Brain microvascular endothelial cell (primary cell): ENCODE data around the gene DUSP22.

ENCODE experiments used
- DNase-seq: peaks from one replicate; pipeline ENCODE4 v3.0.0-alpha.2; 2020
- H3K27ac ChIP-seq: fragments of 250-450 bp; sonication (Bioruptor Pico); 2 replicates; pipeline ENCODE4 v1.5.1; 2020; ENCODE audit warnings: mild to moderate bottlenecking, moderate library complexity
- H3K27me3 ChIP-seq: fragments of 250-450 bp; sonication (Bioruptor Pico); replicated peaks from 2 replicates; pipeline ENCODE4 v1.5.1; 2020; ENCODE audit warnings: mild to moderate bottlenecking
- H3K36me3 ChIP-seq: fragments of 250-450 bp; sonication (Bioruptor Pico); replicated peaks from 2 replicates; pipeline ENCODE4 v1.5.1; 2020; ENCODE audit warnings: mild to moderate bottlenecking
- H3K4me3 ChIP-seq: 2 replicates; pipeline ENCODE4 v1.5.1; 2011; ENCODE audit warnings: low read depth, mild to moderate bottlenecking, control low read depth, low read length, moderate library complexity
- in situ Hi-C: cut with HindIII; loops from 2 replicates; pipeline ENCODE4 v1.10.0; 2017; ENCODE audit warnings: low sequenced_read_pairs, low pct_ligation_motif_present
- TF ChIP-seq, protein P1 (sequence below): IDR thresholded peaks from 2 replicates; pipeline ENCODE4 v1.5.1; 2011; ENCODE audit warnings: low read depth, mild to moderate bottlenecking, moderate library complexity, low read length, control low read depth, inconsistent platforms; ENCODE audit errors: missing control alignments

Gene DUSP22

GRCh38 chr6:337805-338368 lies 45.6 kb downstream of the DUSP22 start:
- no peak for DNase-seq
- TF ChIP-seq, protein P1, sequence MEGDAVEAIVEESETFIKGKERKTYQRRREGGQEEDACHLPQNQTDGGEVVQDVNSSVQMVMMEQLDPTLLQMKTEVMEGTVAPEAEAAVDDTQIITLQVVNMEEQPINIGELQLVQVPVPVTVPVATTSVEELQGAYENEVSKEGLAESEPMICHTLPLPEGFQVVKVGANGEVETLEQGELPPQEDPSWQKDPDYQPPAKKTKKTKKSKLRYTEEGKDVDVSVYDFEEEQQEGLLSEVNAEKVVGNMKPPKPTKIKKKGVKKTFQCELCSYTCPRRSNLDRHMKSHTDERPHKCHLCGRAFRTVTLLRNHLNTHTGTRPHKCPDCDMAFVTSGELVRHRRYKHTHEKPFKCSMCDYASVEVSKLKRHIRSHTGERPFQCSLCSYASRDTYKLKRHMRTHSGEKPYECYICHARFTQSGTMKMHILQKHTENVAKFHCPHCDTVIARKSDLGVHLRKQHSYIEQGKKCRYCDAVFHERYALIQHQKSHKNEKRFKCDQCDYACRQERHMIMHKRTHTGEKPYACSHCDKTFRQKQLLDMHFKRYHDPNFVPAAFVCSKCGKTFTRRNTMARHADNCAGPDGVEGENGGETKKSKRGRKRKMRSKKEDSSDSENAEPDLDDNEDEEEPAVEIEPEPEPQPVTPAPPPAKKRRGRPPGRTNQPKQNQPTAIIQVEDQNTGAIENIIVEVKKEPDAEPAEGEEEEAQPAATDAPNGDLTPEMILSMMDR: no peak
- Histone ChIP-seq H3K27me3 (no peaks in the 10 kb centered on the region), H3K36me3 (no peaks in the 10 kb centered on the region), H3K27ac (no peak overlapping the region), H3K4me3 (no peak overlapping the region)
- in situ Hi-C loops: no loop called here

DNA sequence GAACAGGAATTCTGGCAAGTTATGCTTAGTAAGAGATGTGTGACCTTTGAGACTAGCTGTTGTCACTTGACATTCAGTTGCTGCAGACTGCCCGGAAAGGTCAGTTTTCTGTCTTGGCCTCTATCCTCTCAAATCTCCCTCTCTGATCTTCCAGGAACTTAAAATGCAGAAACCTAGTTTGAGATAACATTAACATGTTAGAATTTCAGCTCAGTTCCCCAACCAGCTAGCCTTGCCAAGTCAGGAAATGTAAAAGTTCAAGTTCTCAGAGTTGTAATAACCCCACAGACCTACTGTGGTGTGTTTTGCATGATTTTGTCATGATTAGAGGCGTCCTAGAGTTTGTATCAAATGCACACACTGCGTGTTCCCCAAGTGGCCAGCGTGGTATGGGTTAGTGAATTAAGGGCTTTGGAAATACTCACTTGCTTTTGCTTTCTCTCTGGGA lies 46.6 kb downstream of the DUSP22 start:
- H3K27me3 ChIP-seq: no peaks in the 10 kb centered on the region
- no peak overlapping the region for H3K4me3 ChIP-seq
- H3K36me3 ChIP-seq: no peaks in the 10 kb centered on the region
- in situ Hi-C loops: no loop called here
- no peak overlapping the region for H3K27ac ChIP-seq
- TF ChIP-seq, protein P1: no peak
- no peak for DNase-seq

GRCh38 chr6:339480-339879 lies 47.2 kb downstream of the DUSP22 start:
- in situ Hi-C loops: no loop called here
- Histone ChIP-seq H3K27me3 (no peaks in the 10 kb centered on the region), H3K27ac (no peak overlapping the region), H3K4me3 (no peak overlapping the region), H3K36me3 (no peaks in the 10 kb centered on the region)
- TF ChIP-seq, protein P1: no peak
- no peak for DNase-seq

GRCh38 chr6:340186-340955 lies 48.1 kb downstream of the DUSP22 start:
- no peak overlapping the region for H3K4me3 ChIP-seq
- no peak for DNase-seq
- H3K27ac ChIP-seq: no peak overlapping the region
- TF ChIP-seq, protein P1: no peak
- no peaks in the 10 kb centered on the region for H3K36me3 ChIP-seq
- in situ Hi-C loops: no loop called here
- no peaks in the 10 kb centered on the region for H3K27me3 ChIP-seq

DNA sequence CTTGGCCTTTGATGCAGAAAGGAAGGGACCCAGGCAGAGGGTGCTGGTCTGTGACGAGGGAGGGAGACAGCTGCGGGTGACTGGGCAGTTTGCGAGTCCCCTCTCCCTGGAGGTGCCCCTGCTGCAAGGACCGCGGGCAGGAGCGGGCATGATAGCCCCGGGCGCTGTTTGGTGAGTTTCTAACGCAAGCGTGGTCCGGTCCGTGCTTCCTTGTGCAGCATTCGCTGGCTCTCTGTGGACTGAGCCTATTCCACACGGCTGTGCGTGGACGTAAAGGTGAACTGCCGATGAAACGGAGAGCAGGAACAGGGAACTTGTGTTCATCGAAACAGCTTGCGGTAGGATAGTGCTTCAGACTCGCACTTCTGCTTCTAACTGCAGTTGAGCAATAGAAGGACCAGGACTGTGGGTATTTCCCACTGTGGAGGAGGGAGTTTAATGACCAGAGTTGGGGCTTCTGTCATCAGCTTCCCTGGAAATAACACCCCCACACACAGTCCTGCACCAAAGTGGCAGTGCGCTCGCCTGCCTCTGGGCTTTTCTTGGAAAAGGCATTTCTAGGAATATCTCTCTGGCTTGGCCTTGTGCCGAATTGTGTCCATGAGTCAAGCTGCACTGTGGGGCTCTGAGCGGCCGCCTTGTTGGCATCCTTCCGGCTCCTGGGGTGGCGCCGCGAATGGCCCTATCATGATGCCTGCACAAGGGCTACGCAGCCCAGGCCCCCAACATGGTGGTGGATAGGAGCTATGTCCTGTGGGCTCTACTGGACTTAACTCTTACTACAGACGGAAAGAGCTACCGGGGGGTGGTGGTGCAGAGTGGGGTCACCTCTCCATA lies 48.9 kb downstream of the DUSP22 start:
- in situ Hi-C loops: no loop called here
- no peak for DNase-seq
- H3K27ac ChIP-seq: no peak overlapping the region
- TF ChIP-seq, protein P1: no peak
- H3K27me3 ChIP-seq: no peaks in the 10 kb centered on the region
- H3K4me3 ChIP-seq: no peak overlapping the region
- H3K36me3 ChIP-seq: no peaks in the 10 kb centered on the region
